NCI-H1417 treated with DMSO at 0.1 percent for 48 hours (cell line): ENCODE data around the gene OR51A7.
"Not testable (repeated sequence)": the region's sequence is repeated elsewhere in the genome, so short reads cannot be mapped to it uniquely, and the experiment has no call there.

Source experiments
- DNase-seq: peaks from one replicate; lab custom pipeline; 2025; lab: John Stamatoyannopoulos, UW

Gene OR51A7

GRCh38 chr11:4955613-4956012 is 52.0 kb downstream of the OR51A7 start, which contains the start of gene OR51A2:
TSS of gene OR51A2 (minus strand) at chr11:4955713. CDS start at chr11:4955713, 0 bp downstream.
- not testable (repeated sequence) for DNase-seq

- DNase-seq, result no peak
Observed at GRCh38 chr11:4957396-4957795, 53.8 kb downstream of the OR51A7 start.
